GM23248 (cell line): ENCODE results near the gene LPAR2.

Experiments used
- EZH2 ChIP-seq: fragments of 200-600 bp; sonication (generic); IDR thresholded peaks from 2 replicates; pipeline ENCODE4 v1.6.1; 2018; ENCODE audit warnings: antibody characterized with exemption, mild to moderate bottlenecking; ENCODE audit not compliant: insufficient read depth, poor library complexity, severe bottlenecking
- EZH2phosphoT487 ChIP-seq: fragments of 200-600 bp; sonication (generic); IDR thresholded peaks from 2 replicates; pipeline ENCODE4 v1.6.1; 2018; ENCODE audit warnings: antibody characterized with exemption, moderate library complexity, mild to moderate bottlenecking, low read depth; ENCODE audit not compliant: insufficient read depth

DNA sequence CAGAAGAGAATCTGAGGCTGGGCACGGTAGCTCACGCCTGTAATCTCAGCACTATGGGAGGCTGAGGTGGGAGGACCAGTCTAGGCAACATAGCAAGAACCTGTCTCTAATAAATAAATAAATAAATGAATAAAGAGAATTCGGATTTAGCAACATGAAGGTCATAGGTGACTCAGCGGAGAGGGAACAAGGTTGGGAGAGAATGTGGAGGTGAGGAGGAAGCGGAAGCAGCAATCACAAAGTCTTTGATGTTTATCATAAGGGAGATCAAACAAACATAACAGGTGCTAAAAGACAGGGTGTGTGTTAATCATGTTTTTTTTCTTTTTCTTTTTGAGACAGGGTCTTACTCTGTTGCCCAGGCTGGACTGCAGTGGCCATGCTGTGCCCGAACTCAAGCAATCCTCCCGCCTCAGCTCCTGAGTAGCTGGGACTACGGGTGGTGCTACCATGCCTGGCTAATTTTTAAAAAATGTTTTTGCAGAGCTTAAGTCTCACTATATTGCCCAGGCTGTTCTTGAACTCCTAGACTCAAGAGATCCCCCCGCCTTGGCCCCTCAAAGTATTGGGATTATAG lies 25.8 kb downstream of the LPAR2 start:
- TF ChIP-seq EZH2 (no peak), EZH2phosphoT487 (no peak)
